GM10266 (cell line): ENCODE results near the gene UBXN2A.
"Not testable (repeated sequence)": the region's sequence is repeated elsewhere in the genome, so short reads cannot be mapped to it uniquely, and the experiment has no call there.

Experiments
- DNase-seq: peaks from one replicate; pipeline ENCODE4 v3.0.0; 2012; ENCODE audit errors: extremely low spot score
- TF ChIP-seq, protein P1 (sequence below): IDR thresholded peaks from 2 replicates; pipeline ENCODE4 v1.5.1; 2012; ENCODE audit warnings: mild to moderate bottlenecking, low read depth; ENCODE audit not compliant: control insufficient read depth, insufficient read depth; ENCODE audit errors: missing control alignments

UBXN2A gene

DNA sequence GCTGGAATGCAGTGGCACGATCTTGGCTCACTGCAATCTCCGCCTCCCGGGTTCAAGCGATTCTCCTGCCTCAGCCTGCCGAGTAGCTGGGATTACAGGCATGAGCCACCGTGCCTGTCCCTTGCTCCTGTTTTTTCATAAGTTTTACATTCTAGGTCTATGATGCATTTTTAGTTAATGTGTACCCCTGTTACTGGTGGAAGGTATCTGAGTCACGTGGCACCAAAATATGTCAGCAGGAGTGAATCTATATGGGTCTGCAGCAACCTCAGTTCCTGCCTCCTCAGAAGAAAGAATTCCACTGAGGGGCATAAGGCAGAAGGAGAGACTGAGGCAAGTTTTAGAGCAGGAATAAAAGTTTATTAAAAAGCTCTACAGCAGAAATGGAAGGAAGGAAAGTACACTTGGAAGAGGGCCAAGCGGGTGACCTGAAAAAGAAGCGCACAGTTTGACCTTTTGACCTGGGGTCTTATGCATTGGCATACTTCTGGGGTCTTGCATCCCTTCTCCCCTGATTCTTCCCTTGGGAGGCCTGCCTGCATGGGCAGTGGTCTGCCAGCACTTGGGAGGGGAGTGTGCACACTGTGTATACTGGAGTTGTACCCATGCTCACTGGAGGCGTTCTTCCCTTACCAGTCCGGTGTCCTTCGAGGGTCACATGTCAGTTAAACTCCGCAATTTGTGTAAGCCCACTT is 68.6 kb downstream of the UBXN2A start:
- no peak for DNase-seq
- TF ChIP-seq, protein P1, sequence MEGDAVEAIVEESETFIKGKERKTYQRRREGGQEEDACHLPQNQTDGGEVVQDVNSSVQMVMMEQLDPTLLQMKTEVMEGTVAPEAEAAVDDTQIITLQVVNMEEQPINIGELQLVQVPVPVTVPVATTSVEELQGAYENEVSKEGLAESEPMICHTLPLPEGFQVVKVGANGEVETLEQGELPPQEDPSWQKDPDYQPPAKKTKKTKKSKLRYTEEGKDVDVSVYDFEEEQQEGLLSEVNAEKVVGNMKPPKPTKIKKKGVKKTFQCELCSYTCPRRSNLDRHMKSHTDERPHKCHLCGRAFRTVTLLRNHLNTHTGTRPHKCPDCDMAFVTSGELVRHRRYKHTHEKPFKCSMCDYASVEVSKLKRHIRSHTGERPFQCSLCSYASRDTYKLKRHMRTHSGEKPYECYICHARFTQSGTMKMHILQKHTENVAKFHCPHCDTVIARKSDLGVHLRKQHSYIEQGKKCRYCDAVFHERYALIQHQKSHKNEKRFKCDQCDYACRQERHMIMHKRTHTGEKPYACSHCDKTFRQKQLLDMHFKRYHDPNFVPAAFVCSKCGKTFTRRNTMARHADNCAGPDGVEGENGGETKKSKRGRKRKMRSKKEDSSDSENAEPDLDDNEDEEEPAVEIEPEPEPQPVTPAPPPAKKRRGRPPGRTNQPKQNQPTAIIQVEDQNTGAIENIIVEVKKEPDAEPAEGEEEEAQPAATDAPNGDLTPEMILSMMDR = no peak

DNA sequence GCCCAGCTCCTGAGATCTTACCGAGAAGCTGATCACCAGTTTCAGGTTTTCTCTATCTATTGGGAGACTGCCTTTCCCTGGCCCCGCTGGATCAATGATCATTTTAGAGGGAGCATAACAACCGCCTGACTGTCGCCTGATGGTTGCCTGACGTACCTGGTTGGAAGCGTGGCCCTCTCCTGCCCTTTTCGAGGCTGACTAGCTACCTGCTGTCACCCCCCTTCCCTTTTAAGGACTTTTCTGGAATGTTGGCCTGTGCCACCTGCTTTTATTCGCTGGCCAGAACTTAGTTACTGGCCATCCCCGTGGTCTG is 69.1 kb downstream of the UBXN2A start:
- no peak for DNase-seq
- TF ChIP-seq, protein P1 = no peak

DNA sequence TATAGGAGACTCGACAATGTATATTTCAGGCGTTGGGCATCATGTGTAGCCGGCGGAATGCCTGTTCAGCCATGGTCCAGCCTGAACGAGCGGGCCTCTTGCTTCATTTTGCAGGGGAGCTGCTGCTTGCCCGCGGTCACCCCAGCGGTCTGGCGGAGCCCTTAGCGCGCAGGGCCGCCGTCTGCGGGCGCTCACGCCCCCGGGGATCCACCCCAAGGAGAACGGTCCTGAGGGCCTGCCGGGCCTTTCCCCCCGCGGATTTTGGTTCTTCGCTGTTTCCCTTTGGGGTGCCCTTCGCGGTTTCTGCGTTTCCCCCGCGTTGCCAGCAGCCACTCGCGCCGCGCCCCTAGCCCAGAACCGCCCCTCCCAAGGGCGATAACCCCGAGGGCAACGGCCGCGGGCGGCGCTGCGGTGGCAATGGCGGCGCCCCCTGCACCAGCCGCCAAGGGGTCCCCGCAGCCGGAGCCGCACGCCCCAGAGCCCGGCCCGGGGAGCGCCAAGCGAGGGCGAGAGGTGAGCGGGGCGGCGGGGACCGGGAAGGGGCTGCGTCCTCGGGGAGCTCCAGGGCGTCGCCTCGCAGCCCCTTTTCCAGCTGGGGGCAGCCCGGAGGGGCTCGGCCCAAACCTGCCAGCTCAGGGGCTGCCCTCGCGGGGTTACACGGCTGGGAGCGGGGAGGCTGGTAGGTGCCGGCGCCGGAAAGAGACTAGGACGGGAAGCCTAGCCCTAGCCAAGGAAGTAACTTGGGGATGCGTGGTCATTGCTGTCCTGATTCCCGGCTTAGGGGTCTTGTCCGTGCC is 69.6 kb downstream of the UBXN2A start, which contains the start of gene MFSD2B:
TSS of gene MFSD2B (plus strand) at position 406 of the 797 bp plus-strand sequence. CDS start at position 418, 12 bp downstream.
- TF ChIP-seq, protein P1 = no peak
- DNase-seq = peak; percentile 57

DNA sequence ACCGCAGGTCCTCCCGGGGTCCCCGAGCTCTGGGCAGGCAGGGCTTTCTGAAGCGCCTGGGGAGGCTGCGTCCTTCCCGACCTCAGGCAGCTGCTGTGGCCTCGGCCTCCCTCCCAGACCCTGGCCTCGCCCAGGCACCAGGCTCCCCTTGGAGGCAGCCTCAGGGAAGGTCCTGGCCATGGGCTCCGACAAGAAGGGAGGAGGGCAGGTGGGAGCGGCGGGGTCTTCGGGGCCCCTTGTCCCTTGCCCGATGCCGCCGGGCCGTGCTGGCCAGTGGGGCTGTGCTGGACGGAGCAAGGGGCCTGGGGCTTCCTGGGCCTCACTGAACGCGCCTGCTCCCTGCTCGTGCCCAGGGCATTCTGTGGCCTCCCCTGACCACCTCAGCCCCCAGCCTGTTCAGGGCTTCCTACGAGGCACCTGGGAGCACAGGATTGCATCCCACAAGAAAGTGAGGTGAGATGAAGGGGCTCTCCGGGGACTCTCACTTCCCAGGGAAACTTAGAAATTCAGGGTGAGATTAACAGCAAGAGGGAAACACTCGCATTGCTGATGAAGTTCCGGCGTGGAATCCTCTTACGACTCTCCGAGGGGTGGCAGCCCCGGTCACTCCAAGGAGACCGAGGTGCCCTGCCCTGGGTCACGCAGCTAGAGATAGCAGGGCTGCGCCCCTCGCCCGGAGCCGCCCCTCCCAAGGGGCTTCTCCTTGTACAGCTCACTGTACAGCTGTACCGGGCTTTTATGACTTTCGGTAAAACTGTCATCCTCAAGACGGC is 70.4 kb downstream of the UBXN2A start:
- peak; percentile 40 for DNase-seq
- TF ChIP-seq, protein P1 = no peak

DNA sequence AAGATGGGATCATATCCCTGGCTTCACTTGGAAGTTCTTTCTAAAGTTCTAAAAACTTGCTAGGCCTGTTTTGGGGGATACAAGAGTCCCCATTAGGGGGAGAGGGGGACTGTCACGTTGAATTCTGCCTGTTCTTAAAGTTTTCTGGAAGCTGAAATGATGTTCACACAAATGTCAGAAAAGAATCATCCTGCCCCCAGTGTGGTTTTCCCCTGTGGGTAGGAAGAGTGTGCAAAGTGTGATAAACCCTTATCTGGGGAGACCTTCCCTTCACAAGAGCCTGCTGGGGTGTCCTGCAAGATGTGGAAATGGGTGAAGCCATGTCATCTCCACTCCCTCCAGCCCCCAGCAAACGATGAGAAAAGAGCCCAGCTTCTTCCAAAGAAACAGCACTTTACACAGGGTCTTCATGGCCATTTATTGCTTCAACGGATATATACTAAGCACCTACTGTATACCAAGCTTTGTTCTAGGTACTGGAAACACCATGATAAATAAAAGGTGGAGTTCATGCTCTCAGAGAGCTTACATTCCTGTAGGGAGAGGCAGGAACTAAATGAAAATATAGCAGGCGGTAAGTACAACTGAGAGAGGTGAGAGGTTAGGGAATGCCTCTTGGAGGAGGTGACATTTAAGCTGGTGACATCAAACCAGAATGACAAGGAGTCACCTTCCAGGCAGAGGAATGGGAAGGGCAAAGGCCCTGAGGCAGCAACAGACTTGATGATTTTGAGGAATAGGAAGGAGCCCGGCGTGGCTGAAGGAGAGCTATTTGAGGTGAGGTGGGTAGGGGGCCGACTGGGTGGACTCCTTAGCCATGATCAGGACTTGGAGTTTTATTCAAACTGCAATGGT is 71.2 kb downstream of the UBXN2A start:
- DNase-seq = peak; percentile 35
- TF ChIP-seq, protein P1 = no peak

DNA sequence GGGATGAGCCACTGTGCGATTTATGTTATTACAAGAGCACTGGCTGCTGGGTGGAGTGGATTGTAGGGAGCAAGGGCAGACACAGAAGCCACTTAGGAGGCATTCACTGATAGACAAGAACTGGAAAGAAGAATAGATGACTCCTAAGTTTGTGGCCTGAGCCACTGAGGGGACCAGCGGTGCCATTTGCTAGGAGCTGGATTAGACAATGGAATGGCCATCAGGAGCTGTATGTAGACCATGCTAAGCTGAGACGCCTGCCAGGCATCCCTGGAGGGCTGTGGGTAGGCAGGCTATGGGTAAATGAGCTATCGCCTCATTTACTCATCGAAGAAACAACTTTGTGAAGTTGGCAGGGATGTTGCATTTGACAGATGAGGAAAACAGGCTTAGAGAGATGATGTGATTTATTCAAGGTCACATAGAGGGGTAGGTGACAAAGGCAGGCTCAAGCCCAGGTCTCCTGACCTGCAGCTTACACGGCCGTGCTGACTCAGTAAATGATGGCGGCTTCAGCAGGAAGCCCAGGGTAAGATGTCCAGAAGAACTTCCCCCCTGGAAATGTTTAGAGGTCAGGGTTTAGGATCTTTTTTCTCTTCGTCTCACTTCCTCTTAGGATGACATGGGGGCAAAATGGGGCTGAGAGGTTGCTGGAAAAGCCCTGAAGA is 72.4 kb downstream of the UBXN2A start:
- no peak for DNase-seq
- TF ChIP-seq, protein P1 = no peak

DNA sequence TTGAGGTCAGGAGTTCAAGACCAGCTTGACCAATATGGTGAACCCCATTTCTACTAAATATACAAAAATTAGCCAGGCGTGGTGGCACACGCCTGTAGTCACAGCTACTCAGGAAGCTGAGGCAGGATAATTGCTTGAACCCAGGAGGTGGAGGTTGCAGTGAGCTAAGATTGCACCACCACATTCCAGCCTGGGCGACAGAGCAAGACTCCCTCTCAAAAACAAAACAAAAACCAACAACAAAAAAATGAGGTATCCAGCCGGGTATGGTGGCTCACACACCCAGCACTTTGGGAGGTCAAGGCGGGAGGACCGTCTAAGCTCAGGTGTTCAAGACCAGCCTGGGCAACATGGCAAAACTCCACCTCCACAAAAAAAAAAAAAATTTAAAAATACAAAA is 74.6 kb downstream of the UBXN2A start:
- DNase-seq = not testable (repeated sequence)
